Ovary (tissue), 3 donors: Measurements from ENCODE around the gene MCEMP1.

Source experiments
- EP300 ChIP-seq: sonication (generic); formaldehyde crosslinking; IDR thresholded peaks from one replicate; pipeline ENCODE4 v1.6.1; 2017; ENCODE audit warnings: antibody characterized with exemption
- POLR2A ChIP-seq: fragments of 450-650 bp; IDR thresholded peaks from one replicate; pipeline ENCODE4 v1.6.1; 2017; ENCODE audit warnings: antibody characterized with exemption, mild to moderate bottlenecking, moderate library complexity
- TF ChIP-seq, protein P1 (sequence below), 3 donors: fragments of 450-650 bp in 2 of 3; fragments of 200-600 bp in 1 of 3; IDR thresholded peaks; one replicate each; pipeline versions ENCODE4 v1.5.1 to v1.8.0; 2016 to 2022; ENCODE audit warnings: antibody characterized with exemption in 3 of 3, mild to moderate bottlenecking in 1 of 3
- donor health status: DM: no; HTN: no; CAD: no.

DNA sequence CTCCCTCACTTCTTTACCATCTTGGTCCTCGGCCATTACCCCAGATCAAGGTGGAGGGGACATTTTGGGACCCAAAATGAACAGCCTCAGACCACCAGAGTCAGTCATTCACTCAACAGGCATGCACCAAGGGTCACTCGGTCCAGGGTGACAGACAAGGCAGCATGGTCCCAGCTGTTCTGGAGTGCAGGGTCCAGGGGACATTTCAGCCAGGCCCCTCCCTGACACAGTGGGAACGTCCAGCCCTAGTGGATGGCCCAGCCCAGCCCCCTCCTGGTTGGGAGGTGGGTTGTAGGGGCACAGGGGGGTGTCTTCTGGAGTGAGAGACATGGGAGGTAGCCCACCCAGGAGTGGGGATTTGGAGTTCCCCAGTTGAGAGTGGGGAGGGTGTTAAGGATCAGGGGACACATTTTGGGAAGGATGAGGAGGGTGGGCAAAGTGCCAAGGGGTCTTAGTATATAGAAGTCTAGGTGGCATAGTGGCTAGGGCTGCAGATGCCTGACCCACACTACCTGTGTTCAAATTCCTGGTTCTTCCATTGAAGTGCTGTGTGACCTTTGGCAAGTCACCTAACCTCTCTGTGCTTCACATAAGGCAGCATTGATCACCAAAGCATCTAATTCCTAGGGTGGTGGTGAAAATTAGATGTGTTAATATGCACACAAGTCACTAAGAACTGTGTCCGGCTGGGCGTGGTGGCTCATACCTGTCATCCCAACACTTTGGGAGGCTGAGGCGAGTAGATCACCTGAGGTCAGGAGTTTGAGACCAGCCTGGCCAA lies 27.6 kb downstream of the MCEMP1 start:
- TF ChIP-seq, protein P1, sequence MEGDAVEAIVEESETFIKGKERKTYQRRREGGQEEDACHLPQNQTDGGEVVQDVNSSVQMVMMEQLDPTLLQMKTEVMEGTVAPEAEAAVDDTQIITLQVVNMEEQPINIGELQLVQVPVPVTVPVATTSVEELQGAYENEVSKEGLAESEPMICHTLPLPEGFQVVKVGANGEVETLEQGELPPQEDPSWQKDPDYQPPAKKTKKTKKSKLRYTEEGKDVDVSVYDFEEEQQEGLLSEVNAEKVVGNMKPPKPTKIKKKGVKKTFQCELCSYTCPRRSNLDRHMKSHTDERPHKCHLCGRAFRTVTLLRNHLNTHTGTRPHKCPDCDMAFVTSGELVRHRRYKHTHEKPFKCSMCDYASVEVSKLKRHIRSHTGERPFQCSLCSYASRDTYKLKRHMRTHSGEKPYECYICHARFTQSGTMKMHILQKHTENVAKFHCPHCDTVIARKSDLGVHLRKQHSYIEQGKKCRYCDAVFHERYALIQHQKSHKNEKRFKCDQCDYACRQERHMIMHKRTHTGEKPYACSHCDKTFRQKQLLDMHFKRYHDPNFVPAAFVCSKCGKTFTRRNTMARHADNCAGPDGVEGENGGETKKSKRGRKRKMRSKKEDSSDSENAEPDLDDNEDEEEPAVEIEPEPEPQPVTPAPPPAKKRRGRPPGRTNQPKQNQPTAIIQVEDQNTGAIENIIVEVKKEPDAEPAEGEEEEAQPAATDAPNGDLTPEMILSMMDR (IDR thresholded peaks at IDR 0.05): no peak
- no peak for TF ChIP-seq POLR2A
- TF ChIP-seq EP300: no peak
